Right lobe of liver (tissue), 4 donors: Measurements from ENCODE around the gene CAMTA1.

Experiments used
- POLR2A ChIP-seq: fragments of 450-650 bp; IDR thresholded peaks from one replicate; pipeline ENCODE4 v1.6.1; 2017; ENCODE audit warnings: antibody characterized with exemption, mild to moderate bottlenecking
- TF ChIP-seq, protein P1 (sequence below), 4 donors: fragments of 200-600 bp in 3 of 4; fragments of 450-650 bp in 1 of 4; IDR thresholded peaks; one replicate each; pipeline versions ENCODE4 v1.5.1 to v1.8.0; 2016 to 2022; ENCODE audit warnings: antibody characterized with exemption in 4 of 4, mild to moderate bottlenecking in 2 of 4
- donor health status: DM: no; HTN: no; CAD: no.
- donor health status: DM: no; HTN: no; CAD: no.
- donor health status: DM: no; HTN: yes; CAD: no.

DNA sequence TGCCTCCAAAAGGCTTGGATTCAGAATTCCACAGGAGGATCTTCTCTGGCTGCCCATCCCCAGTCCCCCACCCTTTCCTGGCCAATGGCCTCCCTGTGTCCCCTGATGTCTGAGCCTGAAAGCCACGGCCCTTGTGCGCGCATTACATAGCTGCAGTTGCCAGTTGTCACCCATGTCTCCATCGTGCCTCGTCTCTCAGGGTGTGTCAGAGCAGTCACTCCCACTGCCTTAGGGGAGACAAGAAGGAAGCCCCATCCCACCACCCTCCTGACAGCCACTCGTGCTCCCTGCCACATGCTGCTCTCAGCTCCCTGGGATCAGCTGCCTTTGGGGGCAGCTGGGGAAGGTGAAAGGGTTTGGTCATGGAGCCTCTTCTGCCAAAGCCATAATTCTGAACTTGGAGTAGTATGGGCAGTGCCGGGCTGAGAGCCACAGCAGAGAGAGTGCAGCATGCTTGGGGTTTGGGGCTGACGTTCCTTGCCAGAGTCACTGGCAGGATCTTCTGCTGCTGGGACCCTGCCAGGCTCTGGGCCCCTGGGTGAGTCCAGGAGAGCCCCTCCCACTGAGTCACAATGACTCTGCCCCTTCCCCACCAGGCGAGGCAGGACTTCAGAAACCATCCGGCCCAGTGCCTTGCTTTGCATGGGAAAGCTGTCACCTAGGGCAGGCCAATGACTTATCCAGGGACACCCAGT is 700.0 kb downstream of the CAMTA1 start:
- TF ChIP-seq, protein P1, sequence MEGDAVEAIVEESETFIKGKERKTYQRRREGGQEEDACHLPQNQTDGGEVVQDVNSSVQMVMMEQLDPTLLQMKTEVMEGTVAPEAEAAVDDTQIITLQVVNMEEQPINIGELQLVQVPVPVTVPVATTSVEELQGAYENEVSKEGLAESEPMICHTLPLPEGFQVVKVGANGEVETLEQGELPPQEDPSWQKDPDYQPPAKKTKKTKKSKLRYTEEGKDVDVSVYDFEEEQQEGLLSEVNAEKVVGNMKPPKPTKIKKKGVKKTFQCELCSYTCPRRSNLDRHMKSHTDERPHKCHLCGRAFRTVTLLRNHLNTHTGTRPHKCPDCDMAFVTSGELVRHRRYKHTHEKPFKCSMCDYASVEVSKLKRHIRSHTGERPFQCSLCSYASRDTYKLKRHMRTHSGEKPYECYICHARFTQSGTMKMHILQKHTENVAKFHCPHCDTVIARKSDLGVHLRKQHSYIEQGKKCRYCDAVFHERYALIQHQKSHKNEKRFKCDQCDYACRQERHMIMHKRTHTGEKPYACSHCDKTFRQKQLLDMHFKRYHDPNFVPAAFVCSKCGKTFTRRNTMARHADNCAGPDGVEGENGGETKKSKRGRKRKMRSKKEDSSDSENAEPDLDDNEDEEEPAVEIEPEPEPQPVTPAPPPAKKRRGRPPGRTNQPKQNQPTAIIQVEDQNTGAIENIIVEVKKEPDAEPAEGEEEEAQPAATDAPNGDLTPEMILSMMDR (IDR thresholded peaks at IDR 0.05), result no peak
- no peak for TF ChIP-seq POLR2A
